NCI-H748 treated with DMSO at 0.1 percent for 48 hours (cell line): ENCODE data around the gene CCDC74B.
"Not testable (repeated sequence)": the region's sequence is repeated elsewhere in the genome, so short reads cannot be mapped to it uniquely, and the experiment has no call there.

Experiments used
- DNase-seq: peaks from one replicate; lab custom pipeline; 2025; lab: John Stamatoyannopoulos, UW

Gene CCDC74B

GRCh38 chr2:130150181-130151144 lies 5.6 kb upstream of the CCDC74B start:
- DNase-seq = no peak

- not testable (repeated sequence) for DNase-seq
Measured at GRCh38 chr2:130148515-130148914, 3.6 kb upstream of the CCDC74B start.

GRCh38 chr2:130143266-130144039 lies 1.5 kb downstream of the CCDC74B start:
- not testable (repeated sequence) for DNase-seq

GRCh38 chr2:130142396-130143265 lies 2.3 kb downstream of the CCDC74B start:
- not testable (repeated sequence) for DNase-seq

GRCh38 chr2:130141645-130142370 lies 3.1 kb downstream of the CCDC74B start:
- not testable (repeated sequence) for DNase-seq

- not testable (repeated sequence) for DNase-seq
Measured at GRCh38 chr2:130141002-130141401, 3.9 kb downstream of the CCDC74B start.

GRCh38 chr2:130140516-130140915 lies 4.4 kb downstream of the CCDC74B start:
- not testable (repeated sequence) for DNase-seq

- DNase-seq = not testable (repeated sequence)
Measured at GRCh38 chr2:130139331-130140280, 5.3 kb downstream of the CCDC74B start.

- not testable (repeated sequence) for DNase-seq
Measured at GRCh38 chr2:130138841-130139251, 6.1 kb downstream of the CCDC74B start.

GRCh38 chr2:130138326-130138725 lies 6.6 kb downstream of the CCDC74B start:
- not testable (repeated sequence) for DNase-seq

- DNase-seq = not testable (repeated sequence)
Measured at GRCh38 chr2:130137118-130137517, 7.8 kb downstream of the CCDC74B start.

- not testable (repeated sequence) for DNase-seq
Measured at GRCh38 chr2:130136546-130136945, 8.4 kb downstream of the CCDC74B start.

- no peak for DNase-seq
Measured at GRCh38 chr2:130135692-130136541, 9.0 kb downstream of the CCDC74B start.

GRCh38 chr2:130129120-130129829 lies 15.6 kb downstream of the CCDC74B start, which contains the start of gene POTEF:
TSS of gene POTEF (minus strand) at chr2:130129222. CDS start at chr2:130120515, 8,707 bp downstream.
- DNase-seq = peak; percentile 45

GRCh38 chr2:130128464-130128863 lies 16.4 kb downstream of the CCDC74B start:
- not testable (repeated sequence) for DNase-seq

- DNase-seq = not testable (repeated sequence)
Measured at GRCh38 chr2:130127726-130128125, 17.2 kb downstream of the CCDC74B start.

- DNase-seq = not testable (repeated sequence)
Measured at GRCh38 chr2:130120924-130121323, 24.0 kb downstream of the CCDC74B start.
